HK-2 (cell line): ENCODE measurements around the gene PLXND1.
"Not testable (repeated sequence)": the region's sequence is repeated elsewhere in the genome, so short reads cannot be mapped to it uniquely, and the experiment has no call there.

Source experiments
- DNase-seq: peaks from one replicate; pipeline ENCODE4 v3.0.0-alpha.2; 2018; ENCODE audit not compliant: unreplicated experiment

The PLXND1 gene, protein sequence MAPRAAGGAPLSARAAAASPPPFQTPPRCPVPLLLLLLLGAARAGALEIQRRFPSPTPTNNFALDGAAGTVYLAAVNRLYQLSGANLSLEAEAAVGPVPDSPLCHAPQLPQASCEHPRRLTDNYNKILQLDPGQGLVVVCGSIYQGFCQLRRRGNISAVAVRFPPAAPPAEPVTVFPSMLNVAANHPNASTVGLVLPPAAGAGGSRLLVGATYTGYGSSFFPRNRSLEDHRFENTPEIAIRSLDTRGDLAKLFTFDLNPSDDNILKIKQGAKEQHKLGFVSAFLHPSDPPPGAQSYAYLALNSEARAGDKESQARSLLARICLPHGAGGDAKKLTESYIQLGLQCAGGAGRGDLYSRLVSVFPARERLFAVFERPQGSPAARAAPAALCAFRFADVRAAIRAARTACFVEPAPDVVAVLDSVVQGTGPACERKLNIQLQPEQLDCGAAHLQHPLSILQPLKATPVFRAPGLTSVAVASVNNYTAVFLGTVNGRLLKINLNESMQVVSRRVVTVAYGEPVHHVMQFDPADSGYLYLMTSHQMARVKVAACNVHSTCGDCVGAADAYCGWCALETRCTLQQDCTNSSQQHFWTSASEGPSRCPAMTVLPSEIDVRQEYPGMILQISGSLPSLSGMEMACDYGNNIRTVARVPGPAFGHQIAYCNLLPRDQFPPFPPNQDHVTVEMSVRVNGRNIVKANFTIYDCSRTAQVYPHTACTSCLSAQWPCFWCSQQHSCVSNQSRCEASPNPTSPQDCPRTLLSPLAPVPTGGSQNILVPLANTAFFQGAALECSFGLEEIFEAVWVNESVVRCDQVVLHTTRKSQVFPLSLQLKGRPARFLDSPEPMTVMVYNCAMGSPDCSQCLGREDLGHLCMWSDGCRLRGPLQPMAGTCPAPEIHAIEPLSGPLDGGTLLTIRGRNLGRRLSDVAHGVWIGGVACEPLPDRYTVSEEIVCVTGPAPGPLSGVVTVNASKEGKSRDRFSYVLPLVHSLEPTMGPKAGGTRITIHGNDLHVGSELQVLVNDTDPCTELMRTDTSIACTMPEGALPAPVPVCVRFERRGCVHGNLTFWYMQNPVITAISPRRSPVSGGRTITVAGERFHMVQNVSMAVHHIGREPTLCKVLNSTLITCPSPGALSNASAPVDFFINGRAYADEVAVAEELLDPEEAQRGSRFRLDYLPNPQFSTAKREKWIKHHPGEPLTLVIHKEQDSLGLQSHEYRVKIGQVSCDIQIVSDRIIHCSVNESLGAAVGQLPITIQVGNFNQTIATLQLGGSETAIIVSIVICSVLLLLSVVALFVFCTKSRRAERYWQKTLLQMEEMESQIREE (N-terminal part only)

DNA sequence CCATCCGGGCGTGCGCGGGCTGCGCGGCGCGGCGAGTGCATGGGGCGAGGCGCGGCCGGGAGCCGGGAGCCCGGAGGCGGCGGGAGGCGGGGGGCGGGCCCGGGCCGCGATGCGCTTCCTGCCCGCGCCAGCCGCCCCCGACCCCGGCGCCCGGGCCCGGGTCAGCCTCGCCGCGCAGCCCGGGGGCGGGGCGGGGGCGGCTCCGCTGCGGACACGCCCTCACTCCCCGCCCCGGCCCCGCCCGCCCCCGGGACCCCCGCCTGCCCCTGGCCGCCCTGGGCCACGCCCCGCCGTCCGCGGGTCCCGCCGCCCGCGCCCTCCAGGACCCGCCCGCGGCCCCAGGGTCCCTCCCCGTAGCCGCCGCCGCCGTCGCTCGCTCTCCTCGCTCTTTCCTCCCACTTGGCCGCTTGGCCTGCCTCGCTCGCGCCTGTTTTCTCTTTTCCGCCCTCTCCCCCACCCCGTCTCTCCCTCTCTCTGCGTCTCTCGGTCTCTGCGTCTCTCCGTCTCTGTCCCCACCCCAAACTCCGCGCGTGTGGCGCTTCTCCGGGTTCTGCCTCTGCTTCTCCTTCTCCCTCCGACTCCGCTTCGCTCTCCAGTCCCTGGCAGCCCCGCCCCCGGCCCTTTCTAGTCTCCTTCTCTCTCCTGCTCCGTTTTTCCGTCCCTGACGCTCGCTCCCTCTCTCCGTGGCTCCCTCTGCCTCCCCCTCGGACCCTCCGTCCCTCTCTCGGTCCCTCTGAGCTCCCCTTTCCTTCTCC, at the start of gene PLXND1:
PLXND1 (minus strand) TSS at position 41 of the 755 bp plus-strand sequence; CDS start at position 4, 37 bp downstream.
- peak; percentile 77 for DNase-seq

DNA sequence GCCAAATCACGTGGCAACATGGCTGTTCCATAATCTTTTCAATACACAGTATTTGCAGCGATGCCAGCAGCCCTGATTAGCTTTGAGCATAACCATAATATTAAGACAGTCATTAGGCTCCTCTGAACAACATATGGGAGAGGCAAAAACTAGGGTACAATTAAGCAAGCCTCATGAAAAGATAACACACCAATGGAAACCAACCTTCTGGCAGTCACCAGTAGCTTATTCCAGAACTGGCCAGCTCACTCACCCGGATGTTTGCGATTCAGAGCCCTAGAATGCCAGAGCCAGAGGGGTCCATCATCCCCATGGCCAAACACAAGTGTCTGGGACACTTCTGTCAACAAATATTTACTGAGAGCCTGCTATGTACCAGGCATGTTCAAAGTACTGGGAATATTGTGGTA, 48.8 kb upstream of the PLXND1 start:
- no peak for DNase-seq

DNA sequence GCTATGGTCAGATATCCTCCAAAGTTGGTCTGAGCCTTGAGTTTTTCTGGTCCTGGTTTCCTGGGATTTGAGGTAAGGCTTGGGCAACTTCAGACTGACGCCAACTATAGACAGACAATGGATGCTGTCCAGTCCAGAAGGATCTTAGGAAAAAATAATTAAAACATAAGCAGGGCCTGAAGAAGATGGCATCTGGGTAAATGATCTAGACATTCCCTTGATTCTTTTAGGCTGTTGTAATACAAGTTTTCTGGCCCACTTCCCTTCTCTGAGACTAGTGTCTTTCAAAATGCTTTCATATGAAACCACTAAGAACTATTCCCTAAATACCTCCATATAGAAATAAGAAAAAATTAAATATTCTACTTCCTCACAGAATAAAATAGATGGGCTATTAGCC, 47.7 kb upstream of the PLXND1 start:
- no peak for DNase-seq

DNA sequence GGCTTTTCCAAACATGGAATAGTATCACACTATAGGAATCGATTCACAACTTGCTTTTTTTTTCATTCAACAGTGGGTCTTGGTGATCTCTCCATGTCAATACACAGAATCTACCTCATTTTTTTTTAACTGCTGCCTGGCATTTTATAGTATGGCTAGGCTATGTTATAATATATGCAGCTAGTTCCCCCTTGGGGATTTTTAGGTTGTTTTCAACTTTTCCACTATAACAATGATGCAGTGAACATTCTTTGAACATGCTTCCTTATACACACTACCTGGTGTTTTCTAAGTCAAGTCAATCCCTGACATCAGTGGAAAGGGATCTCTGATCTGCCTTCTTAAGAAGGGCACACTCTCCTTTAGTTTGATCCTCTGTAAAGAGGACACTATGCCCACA, 46.5 kb upstream of the PLXND1 start:
- DNase-seq, result no peak

DNA sequence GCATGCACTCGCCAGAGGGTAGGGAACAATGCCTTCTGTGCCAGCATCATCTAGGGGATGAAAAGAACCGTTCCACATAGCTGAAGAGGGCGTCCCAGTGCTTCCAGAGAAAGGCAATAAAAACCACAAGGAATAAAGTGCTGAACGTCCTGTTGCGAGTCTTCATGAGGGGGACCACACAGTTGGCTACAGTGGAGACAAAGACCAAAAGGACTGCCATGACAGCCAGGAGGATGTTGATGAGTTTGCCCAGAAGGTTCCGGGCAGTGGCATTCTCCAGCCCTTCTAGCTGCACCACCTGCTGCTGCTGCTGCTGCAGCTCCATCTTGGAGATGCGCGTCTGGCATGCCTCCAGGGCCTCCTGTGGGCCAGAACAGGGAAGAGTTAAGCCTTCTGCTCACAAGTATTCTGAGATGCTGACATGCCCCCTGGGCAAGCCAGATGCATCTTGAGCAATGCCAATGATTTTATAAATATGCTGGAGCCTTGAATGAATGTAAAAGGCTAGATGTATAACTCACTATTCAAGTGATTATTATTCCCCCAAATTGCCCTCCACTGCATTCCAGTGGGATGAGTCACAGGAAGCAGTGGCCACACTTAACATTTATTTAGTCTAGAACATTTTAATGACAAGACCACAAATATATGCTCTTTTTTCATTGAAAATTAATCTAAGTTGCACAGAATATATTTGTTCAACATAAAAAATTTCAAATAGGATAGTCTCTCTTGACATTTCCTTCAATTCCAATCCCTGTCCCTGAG, 45.1 kb upstream of the PLXND1 start:
- DNase-seq, result peak; percentile 44

DNA sequence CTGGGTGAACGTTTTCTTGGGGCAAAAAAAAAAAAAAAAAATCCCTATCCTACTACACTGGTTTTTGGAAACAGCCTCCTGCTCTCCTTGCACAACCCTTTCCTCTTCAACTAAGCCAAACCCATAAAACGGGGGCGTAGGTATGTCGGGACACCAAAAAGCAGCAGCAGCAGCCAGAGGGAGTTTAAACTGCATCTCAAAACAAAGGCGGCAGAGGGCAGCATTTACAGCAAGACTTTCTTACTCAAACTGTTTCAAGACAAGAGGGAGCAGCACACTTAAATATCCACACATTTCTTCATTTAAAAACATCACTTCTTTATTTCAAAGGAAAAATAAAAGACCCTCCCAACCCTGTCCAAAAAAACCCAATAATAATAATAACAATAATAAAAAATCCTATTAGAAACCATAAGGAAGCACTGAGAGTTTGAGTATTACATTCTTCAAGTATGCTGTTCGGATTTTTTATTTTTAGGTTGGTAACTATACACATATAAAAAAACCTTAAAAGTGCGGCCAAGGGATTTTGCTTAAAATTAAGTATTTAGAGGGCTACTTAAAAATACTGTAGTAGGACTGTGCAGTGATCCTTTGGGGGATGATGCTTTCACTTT, 43.9 kb upstream of the PLXND1 start:
- DNase-seq, result peak; percentile 54

DNA sequence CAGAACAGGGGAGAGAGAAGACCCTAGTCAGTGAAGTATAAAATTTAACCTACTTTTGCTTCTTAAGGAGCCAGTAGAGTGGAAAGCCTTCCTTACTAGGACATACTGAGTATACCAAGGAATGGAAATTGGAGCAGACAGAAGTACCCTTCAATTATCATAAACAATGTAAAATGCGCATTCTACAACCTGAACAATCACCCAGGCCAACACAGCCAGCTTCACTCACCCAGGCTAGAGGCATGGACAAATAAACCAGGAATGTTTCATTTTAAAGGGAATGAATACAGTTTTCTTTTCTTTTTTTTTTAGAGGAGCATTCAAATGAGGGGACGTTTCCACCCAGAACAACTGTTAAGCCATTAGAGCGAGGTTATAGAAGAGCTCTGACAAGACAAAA, 41.9 kb upstream of the PLXND1 start:
- no peak for DNase-seq

DNA sequence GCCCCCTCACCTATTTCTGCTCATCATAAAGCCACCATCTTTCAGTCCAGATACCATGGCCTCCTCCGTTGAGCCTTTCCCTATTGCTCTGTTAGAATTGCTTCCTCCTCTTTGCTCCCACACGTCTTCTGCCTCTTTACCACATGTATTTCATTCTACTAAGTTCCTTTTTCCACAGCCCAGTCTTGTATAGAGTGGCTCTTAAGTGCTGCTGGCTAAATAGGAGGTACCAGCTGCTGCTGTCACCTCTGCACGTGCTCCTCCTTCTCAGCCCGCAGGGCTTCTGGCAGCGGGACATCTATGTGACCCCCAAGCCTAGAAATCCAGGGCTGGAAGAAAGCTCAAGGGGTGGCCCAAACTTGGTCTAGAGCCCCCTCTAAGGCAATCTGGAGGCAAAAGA, 38.8 kb upstream of the PLXND1 start:
- no peak for DNase-seq

DNA sequence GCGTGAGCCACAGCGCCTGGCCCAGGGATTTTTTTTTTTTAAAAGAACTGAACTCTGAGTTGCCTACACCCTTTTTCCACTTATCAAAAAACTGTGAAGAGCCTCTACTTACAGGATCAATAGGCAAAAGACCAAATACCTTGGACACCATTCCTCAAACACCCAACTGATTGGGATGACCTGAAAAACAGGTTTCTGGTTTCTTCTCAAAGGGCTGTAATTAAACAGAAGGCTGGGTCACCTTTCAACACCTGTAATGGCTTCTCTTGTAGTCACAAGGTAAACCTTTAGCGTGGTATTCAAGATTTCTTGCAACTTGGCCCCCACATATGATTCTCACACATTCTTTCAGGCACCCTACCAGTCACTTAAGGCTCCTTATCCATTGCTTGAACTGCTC, 38.4 kb upstream of the PLXND1 start:
- DNase-seq, result no peak

DNA sequence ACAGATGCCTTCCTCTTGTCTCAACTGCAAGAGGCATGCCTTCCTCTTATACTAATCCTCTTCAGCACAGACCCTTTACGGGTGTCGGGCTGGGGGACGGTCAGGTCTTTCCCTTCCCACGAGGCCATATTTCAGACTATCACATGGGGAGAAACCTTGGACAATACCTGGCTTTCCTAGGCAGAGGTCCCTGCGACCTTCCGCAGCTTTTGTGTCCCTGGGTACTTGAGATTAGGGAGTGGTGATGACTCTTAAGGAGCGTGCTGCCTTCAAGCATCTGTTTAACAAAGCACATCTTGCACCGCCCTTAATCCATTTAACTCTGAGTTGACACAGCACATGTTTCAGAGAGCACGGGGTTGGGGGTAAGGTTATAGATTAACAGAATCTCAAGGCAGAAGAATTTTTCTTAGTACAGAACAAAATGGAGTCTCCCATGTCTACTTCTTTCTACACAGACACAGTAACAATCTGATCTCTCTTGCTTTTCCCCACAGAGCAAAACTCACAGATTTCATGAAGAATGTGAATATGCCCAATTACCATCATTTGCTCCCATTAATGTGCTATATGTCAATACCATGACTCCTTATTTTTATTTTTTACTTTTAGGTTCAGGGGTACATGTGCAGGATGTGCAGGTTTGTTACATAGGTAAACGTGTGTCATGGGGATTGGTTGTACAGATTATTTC, 35.2 kb upstream of the PLXND1 start:
- DNase-seq, result not testable (repeated sequence)

DNA sequence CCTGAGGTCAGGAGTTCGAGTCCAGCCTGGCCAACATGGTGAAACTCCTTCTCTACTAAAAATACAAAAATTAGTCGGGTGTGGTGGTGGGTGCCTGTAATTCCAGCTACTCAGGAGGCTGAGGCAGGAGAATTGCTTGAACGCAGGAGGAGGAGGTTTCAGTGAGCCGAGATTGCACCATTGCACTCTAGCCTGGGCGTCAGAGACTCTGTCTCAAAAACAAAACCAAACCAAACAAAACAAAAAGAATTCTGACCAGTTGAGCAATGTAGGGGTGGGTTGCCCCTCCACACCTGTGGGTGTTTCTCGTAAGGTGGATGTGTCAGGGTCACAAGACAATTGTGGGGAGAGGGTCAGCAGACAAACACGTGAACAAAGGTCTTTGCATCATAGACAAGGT, 34.5 kb upstream of the PLXND1 start:
- not testable (repeated sequence) for DNase-seq

DNA sequence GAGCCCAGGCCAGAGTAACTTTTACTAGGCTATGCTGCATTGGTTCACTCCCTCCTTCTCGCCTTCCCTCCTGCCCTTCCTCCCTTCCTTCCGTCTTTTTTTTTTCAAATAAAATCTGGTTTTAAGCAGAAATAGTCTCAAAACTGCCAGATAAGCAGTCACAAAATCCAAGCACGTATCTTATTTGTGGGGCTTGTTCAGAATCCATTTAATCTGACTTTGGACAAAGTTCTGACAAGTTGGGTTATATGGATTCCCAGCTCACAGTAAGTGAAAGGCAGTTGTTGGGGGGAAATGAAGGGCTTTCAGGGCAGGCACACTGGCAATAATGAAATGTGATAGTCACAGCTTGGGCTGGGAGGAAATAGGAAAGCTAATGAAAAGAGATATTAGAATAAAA, 32.0 kb upstream of the PLXND1 start:
- DNase-seq, result no peak

DNA sequence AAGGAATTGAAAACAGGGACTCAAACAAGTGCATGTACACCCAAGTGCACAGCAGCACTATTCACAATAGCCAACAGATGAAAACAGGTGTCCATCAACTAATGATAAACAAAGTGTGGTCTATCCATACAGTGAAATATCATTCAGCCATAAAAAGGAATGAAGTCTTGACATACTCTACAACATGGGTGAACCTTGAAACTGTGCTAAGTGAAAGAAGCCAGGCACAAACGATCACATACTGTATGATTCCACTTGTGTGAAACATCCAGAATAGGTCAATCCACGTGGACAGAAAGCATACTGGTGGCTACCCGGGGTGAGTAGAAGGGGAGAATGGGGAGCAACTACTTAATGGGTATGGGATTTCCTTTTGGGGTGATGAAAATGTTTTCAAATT, 29.6 kb upstream of the PLXND1 start:
- no peak for DNase-seq

DNA sequence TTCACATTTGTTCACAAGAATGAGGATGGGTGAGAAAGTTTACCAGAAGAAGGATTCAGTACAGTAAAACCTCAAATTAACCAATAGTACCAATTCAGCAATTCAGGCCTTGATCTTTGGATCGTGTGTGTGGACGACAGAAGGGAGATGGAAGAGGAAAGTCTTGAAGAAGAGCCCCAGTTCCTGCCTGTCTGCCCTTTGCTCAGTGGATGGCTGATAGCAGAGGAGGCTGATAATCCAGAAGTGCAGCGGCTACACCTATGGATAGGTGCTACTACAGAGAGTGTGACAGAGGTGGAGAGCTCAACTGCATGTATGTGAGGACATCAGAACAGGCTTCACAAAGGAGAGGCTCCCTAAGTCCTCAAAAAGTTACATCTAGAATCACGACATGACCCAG, 29.2 kb upstream of the PLXND1 start:
- DNase-seq, result no peak

DNA sequence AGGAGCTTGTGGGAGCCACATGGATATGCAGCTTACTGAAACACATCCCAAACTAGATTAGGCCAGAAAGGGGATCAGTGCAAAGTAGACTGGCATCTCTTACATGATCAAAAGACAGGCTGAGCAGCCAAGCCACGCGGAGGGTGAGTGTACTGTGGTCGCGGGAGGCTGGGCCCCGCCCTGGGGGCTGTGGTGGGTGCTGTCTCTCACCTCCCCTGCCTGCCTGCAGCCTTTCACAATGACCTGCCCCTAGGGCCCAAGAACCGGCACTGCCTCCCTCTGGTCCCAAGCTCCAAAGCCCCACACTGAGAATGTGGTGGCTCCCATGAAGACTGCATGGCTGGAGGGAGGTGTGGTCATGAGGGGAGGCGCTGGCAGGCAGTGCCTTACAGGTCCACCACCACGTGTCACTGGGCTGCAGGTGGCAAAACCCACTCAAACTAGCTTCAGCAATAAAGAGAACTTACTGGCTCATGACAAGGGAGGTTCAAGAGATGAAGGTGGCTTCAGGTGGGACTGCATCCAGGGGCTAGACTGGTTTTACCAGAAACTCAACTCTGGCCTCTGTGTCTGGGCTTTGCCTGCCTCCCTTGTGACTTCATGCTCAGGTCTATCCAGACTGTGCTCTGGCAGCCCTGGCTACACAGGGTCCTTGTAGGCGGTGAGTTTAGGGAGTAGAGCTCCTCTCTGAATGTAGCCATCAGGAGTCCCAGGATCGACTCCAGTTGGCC, 27.4 kb upstream of the PLXND1 start:
- DNase-seq, result no peak

DNA sequence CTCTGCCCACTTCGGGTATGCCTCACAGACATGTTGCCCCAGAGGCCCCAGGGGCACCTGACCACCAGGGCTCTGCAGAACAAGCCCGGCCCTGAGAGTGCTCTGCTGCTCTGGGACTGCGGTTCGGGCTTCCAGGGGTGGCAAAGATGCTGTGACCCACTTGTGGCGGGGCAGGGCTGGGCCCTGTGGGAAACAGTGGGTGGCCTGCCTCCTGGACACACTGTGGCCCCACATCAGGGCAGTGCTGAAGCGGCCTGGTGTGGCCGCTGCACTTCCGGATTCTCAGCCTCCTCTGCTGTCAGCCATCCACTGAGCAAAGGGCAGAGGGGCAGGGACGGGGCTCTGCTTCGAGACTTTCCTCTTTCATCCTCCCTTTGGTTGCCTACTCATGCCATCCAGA, 26.5 kb upstream of the PLXND1 start:
- no peak for DNase-seq

DNA sequence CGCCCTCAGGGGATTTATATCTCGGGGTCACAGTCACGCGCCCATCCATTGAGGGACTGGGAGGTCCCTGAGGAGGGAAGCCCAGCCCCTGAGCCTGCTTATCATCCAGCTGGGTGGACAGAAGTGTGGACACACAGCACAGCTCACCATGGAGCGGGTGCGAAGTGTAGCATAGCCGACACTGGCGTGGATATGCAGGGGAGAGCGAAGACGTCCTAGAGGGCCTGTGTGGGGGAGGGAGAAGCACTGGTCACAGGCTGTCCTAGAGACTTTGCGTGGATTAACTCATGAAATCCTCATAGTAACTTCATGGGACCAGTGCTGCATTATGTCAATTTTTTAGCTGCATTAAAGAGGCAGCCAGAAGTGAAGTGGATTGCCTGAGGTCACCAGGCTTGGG, 26.1 kb upstream of the PLXND1 start:
- no peak for DNase-seq

DNA sequence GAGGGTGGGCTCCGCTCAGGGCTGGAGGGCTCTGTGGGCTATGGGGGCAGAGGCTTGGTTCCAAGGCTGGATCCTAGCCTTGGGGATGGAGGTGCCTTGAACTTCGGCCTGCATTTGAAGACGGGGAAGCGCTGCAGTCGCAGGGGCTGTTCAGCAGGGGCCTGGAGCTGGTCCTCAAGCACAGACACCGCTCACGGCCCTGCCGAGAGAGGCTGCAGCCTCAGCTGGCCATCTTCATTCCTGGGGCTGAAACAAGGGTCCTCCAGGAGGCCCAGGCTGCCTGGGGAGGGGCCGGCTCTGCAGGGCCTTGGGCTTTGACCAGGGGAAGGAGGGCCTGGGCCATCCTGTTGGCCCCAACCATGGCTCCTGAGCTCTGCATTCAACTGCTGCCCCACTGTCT, 25.6 kb upstream of the PLXND1 start:
- no peak for DNase-seq

DNA sequence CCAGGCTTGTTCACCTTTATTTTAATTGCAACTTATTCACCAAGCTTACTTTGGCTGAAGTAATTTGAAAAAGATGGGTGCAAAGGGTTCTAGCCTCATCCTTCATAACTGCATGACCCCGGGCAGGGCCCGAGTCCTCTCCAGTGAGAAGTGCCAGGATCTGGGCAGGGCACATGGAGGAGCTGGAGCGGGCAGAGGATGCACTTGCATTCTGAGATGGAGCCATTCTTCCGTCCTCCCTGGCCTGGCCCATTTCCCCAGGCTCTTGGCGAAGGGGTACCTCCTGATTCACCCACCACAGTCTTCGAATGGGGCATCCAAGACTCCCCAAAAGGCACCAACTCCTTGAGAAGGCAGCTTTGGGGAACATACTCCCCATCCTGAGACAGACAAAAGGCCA, 22.5 kb upstream of the PLXND1 start:
- no peak for DNase-seq
